NK-92 (cell line): Measurements from ENCODE around the gene FAM83G.

ENCODE experiments used
- DNase-seq: peaks from one replicate; lab custom pipeline; 2025; ENCODE audit not compliant: unreplicated experiment; lab: John Stamatoyannopoulos, UW

FAM83G gene

GRCh38 chr17:18991531-18992315 lies 12.8 kb downstream of the FAM83G start:
- DNase-seq, result no peak

GRCh38 chr17:18990331-18990730 lies 14.2 kb downstream of the FAM83G start:
- no peak for DNase-seq

GRCh38 chr17:18988546-18989173 lies 15.9 kb downstream of the FAM83G start:
- DNase-seq, result no peak

- no peak for DNase-seq
These were observed 16.6 kb downstream of the FAM83G start for GRCh38 chr17:18987862-18988545.

GRCh38 chr17:18987230-18987610 lies 17.3 kb downstream of the FAM83G start:
- DNase-seq, result no peak

- DNase-seq, result no peak
These were observed 17.9 kb downstream of the FAM83G start for GRCh38 chr17:18986541-18987229.

- DNase-seq, result no peak
These were observed 19.1 kb downstream of the FAM83G start for GRCh38 chr17:18985475-18985874.

- DNase-seq, result no peak
These were observed 20.1 kb downstream of the FAM83G start for GRCh38 chr17:18984273-18985114.

- no peak for DNase-seq
These were observed 22.7 kb downstream of the FAM83G start for GRCh38 chr17:18981642-18982424.

GRCh38 chr17:18981335-18981641 lies 23.3 kb downstream of the FAM83G start:
- DNase-seq, result no peak

GRCh38 chr17:18980682-18981334 lies 23.8 kb downstream of the FAM83G start:
- DNase-seq, result no peak

- no peak for DNase-seq
These were observed 25.9 kb downstream of the FAM83G start for GRCh38 chr17:18978655-18979054.

GRCh38 chr17:18978050-18978449 lies 26.5 kb downstream of the FAM83G start:
- DNase-seq, result no peak

- DNase-seq, result no peak
These were observed 26.9 kb downstream of the FAM83G start for GRCh38 chr17:18977646-18978045.

GRCh38 chr17:18977021-18977420 lies 27.5 kb downstream of the FAM83G start:
- no peak for DNase-seq

- no peak for DNase-seq
These were observed 28.4 kb downstream of the FAM83G start for GRCh38 chr17:18976201-18976600.

- no peak for DNase-seq
These were observed 29.0 kb downstream of the FAM83G start for GRCh38 chr17:18975597-18975996.

GRCh38 chr17:18974407-18975149 lies 30.0 kb downstream of the FAM83G start:
- DNase-seq, result no peak

- no peak for DNase-seq
These were observed 32.8 kb downstream of the FAM83G start for GRCh38 chr17:18971801-18972200.
